Effector memory CD8-positive, alpha-beta T cell (primary cell): ENCODE measurements around the gene PRR20G.

Source experiments
- ATAC-seq: fragments of 150-1000 bp; cut with Tn5 transposase; replicated peaks from 2 replicates; pipeline ENCODE4 v1.10.0; 2021; ENCODE audit warnings: mild to moderate bottlenecking, moderate library complexity
- DNase-seq, 3 experiments: peaks; one replicate each; pipeline ENCODE4 v3.0.0; 2021
- H3K27ac Mint-ChIP-seq, 2 donors: one replicate each; pipeline ENCODE4 v1.8.0; 2022; ENCODE audit warnings: mild to moderate bottlenecking in 2 of 2, mixed read lengths in 2 of 2, moderate library complexity in 2 of 2
- H3K27me3 Mint-ChIP-seq, 2 donors: one replicate each; pipeline ENCODE4 v1.8.0; 2022; ENCODE audit warnings: mixed read lengths in 2 of 2
- H3K36me3 Mint-ChIP-seq: one replicate; pipeline ENCODE4 v1.8.0; 2022; ENCODE audit warnings: mild to moderate bottlenecking, moderate library complexity, mixed read lengths; ENCODE audit not compliant: insufficient read depth
- H3K4me1 Mint-ChIP-seq, 2 donors: one replicate each; pipeline ENCODE4 v1.8.0; 2022; ENCODE audit warnings: low read depth in 2 of 2, mixed read lengths in 2 of 2
- H3K4me3 Mint-ChIP-seq, 2 donors: one replicate each; pipeline ENCODE4 v1.8.0; 2022; ENCODE audit warnings: mild to moderate bottlenecking in 2 of 2, mixed read lengths in 2 of 2, moderate library complexity in 2 of 2
- H3K9me3 Mint-ChIP-seq, 2 donors: one replicate each; pipeline ENCODE4 v1.8.0; 2022; ENCODE audit warnings: mixed read lengths in 2 of 2

The PRR20G gene

GRCh38 chr3:127291114-127291513, 3.3 kb upstream of the PRR20G start:
- Mint-ChIP-seq H3K9me3 (peaks cover 9 to 12% of the 10 kb centered on the region in 2 donors), H3K36me3 (no peaks in the 10 kb centered on the region), H3K27ac (no peak overlapping the region), H3K27me3 (peaks cover 9 to 20% of the 10 kb centered on the region in 2 donors), H3K4me1 (no peaks in the 10 kb centered on the region), H3K4me3 (no peak overlapping the region)
- no peak for DNase-seq
- ATAC-seq: no peak

- H3K4me1 Mint-ChIP-seq: no peaks in the 10 kb centered on the region
- H3K27me3 Mint-ChIP-seq: peaks cover 9 to 17% of the 10 kb centered on the region in 2 donors
- H3K27ac Mint-ChIP-seq: no peak overlapping the region
- H3K4me3 Mint-ChIP-seq: no peak overlapping the region
- H3K9me3 Mint-ChIP-seq: peaks cover 9 to 12% of the 10 kb centered on the region in 2 donors
- H3K36me3 Mint-ChIP-seq: no peaks in the 10 kb centered on the region
- DNase-seq (no peak), ATAC-seq (no peak)
Observed at GRCh38 chr3:127289706-127290575, 2.1 kb upstream of the PRR20G start.

GRCh38 chr3:127288921-127289705, 1.3 kb upstream of the PRR20G start:
- Mint-ChIP-seq H3K27ac (no peak overlapping the region), H3K4me3 (no peak overlapping the region), H3K36me3 (no peaks in the 10 kb centered on the region), H3K27me3 (peaks cover 9 to 11% of the 10 kb centered on the region in 2 donors), H3K9me3 (peaks cover 9 to 12% of the 10 kb centered on the region in 2 donors), H3K4me1 (no peaks in the 10 kb centered on the region)
- ATAC-seq (no peak), DNase-seq (no peak)

- Mint-ChIP-seq H3K27me3 (peaks cover 9 to 17% of the 10 kb centered on the region in 2 donors), H3K36me3 (no peaks in the 10 kb centered on the region), H3K4me3 (no peak overlapping the region), H3K27ac (no peak overlapping the region), H3K4me1 (no peaks in the 10 kb centered on the region), H3K9me3 (peaks cover 9 to 12% of the 10 kb centered on the region in 2 donors)
- DNase-seq (no peak), ATAC-seq (no peak)
Observed at GRCh38 chr3:127288343-127288742, 497 bp upstream of the PRR20G start.

GRCh38 chr3:127286571-127287140, 1.2 kb downstream of the PRR20G start:
- H3K27ac Mint-ChIP-seq: no peak overlapping the region
- no peak for DNase-seq

GRCh38 chr3:127284258-127284657, 3.6 kb downstream of the PRR20G start:
- peaks cover 0 to 13% of the 10 kb centered on the region in 2 donors for H3K27me3 Mint-ChIP-seq
- H3K9me3 Mint-ChIP-seq: peaks cover 9 to 12% of the 10 kb centered on the region in 2 donors
- no peak for ATAC-seq
- no peak overlapping the region for H3K27ac Mint-ChIP-seq
- H3K36me3 Mint-ChIP-seq: no peaks in the 10 kb centered on the region
- no peak overlapping the region for H3K4me3 Mint-ChIP-seq
- DNase-seq: no peak
- H3K4me1 Mint-ChIP-seq: no peaks in the 10 kb centered on the region

More at GRCh38 chr3:127286571-127287140, 1.2 kb downstream of the PRR20G start:
- ATAC-seq: no peak
- H3K9me3 Mint-ChIP-seq: peaks cover 9 to 12% of the 10 kb centered on the region in 2 donors
- H3K27me3 Mint-ChIP-seq: peaks cover 2 to 12% of the 10 kb centered on the region in 2 donors
- H3K4me3 Mint-ChIP-seq: no peak overlapping the region
- H3K36me3 Mint-ChIP-seq: no peaks in the 10 kb centered on the region
- no peaks in the 10 kb centered on the region for H3K4me1 Mint-ChIP-seq

GRCh38 chr3:127277561-127277960, 10.3 kb downstream of the PRR20G start:
- Mint-ChIP-seq H3K4me3 (no peak overlapping the region), H3K27ac (no peak overlapping the region), H3K36me3 (no peaks in the 10 kb centered on the region), H3K9me3 (no peaks in the 10 kb centered on the region), H3K27me3 (peaks cover 29 to 30% of the 10 kb centered on the region in 2 donors), H3K4me1 (no peaks in the 10 kb centered on the region)
- ATAC-seq: no peak
- no peak for DNase-seq

- H3K36me3 Mint-ChIP-seq: no peaks in the 10 kb centered on the region
- no peak for ATAC-seq
- H3K4me1 Mint-ChIP-seq: no peaks in the 10 kb centered on the region
- H3K27ac Mint-ChIP-seq: no peak overlapping the region
- H3K9me3 Mint-ChIP-seq: no peaks in the 10 kb centered on the region
- no peak for DNase-seq
- H3K27me3 Mint-ChIP-seq: peaks cover 29 to 30% of the 10 kb centered on the region in 2 donors
- no peak overlapping the region for H3K4me3 Mint-ChIP-seq
Observed at GRCh38 chr3:127276995-127277394, 10.9 kb downstream of the PRR20G start.

GRCh38 chr3:127276396-127276795, 11.4 kb downstream of the PRR20G start:
- H3K4me1 Mint-ChIP-seq: no peaks in the 10 kb centered on the region
- no peak for ATAC-seq
- no peak overlapping the region for H3K4me3 Mint-ChIP-seq
- no peak overlapping the region for H3K27ac Mint-ChIP-seq
- no peak for DNase-seq
- no peaks in the 10 kb centered on the region for H3K9me3 Mint-ChIP-seq
- peaks cover 25 to 30% of the 10 kb centered on the region in 2 donors for H3K27me3 Mint-ChIP-seq
- no peaks in the 10 kb centered on the region for H3K36me3 Mint-ChIP-seq

GRCh38 chr3:127275287-127275781, 12.5 kb downstream of the PRR20G start:
- DNase-seq (no peak), ATAC-seq (no peak)
- Mint-ChIP-seq H3K27me3 (peaks cover 23 to 30% of the 10 kb centered on the region in 2 donors), H3K9me3 (no peaks in the 10 kb centered on the region), H3K27ac (no peak overlapping the region), H3K4me3 (no peak overlapping the region), H3K36me3 (no peaks in the 10 kb centered on the region), H3K4me1 (no peaks in the 10 kb centered on the region)

- DNase-seq: no peak
- H3K4me3 Mint-ChIP-seq: no peak overlapping the region
- H3K4me1 Mint-ChIP-seq: no peaks in the 10 kb centered on the region
- H3K9me3 Mint-ChIP-seq: no peaks in the 10 kb centered on the region
- no peaks in the 10 kb centered on the region for H3K36me3 Mint-ChIP-seq
- no peak overlapping the region for H3K27ac Mint-ChIP-seq
- H3K27me3 Mint-ChIP-seq: peaks cover 23 to 30% of the 10 kb centered on the region in 2 donors
- ATAC-seq: no peak
Observed at GRCh38 chr3:127274200-127274760, 13.6 kb downstream of the PRR20G start.

- Mint-ChIP-seq H3K27me3 (peaks cover 15 to 24% of the 10 kb centered on the region in 2 donors), H3K27ac (no peak overlapping the region), H3K36me3 (no peaks in the 10 kb centered on the region), H3K4me3 (no peak overlapping the region), H3K4me1 (no peaks in the 10 kb centered on the region), H3K9me3 (no peaks in the 10 kb centered on the region)
- ATAC-seq (no peak), DNase-seq (no peak)
Observed at GRCh38 chr3:127273206-127273605, 14.6 kb downstream of the PRR20G start.

- DNase-seq (no peak), ATAC-seq (no peak)
- H3K27ac Mint-ChIP-seq: no peak overlapping the region
- no peaks in the 10 kb centered on the region for H3K36me3 Mint-ChIP-seq
- H3K4me3 Mint-ChIP-seq: no peak overlapping the region
- no peaks in the 10 kb centered on the region for H3K4me1 Mint-ChIP-seq
- no peaks in the 10 kb centered on the region for H3K9me3 Mint-ChIP-seq
- peaks cover 26 to 59% of the 10 kb centered on the region in 2 donors for H3K27me3 Mint-ChIP-seq
Observed at GRCh38 chr3:127266186-127266585, 21.7 kb downstream of the PRR20G start.
